Measurements from ENCODE around the gene LPAR2.
"Not testable (repeated sequence)": the region's sequence is repeated elsewhere in the genome, so short reads cannot be mapped to it uniquely, and the experiment has no call there.

LPAR2 gene

DNA sequence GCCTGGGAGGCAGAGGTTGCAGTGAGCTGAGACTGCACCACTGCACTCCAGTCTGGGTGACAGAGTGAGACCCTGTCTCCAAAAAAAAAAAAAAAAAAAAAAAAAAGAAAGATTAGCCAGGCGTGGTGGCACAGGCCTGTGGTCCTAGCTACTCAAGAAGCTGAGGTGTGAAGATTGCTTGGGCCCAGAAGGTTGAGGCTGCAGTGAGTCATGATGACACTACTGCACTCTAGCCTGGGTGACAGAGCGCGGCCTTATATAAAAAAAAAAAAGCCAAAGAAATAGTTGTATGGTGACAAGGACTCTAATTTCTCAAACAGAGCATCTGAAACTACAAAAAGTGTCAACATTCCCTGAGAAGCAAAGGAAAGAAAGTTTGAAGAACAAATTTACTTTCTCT, 12.9 kb downstream of the LPAR2 start:
- Histone ChIP-seq H3K36me3 (ENCODE audit: insufficient read depth, low read length) (no peaks in the 10 kb centered on the region), H3K9me3 (ENCODE audit: low read length) (no peaks in the 10 kb centered on the region), H3K4me3 (ENCODE audit: low read length) (no peak overlapping the region), H3K4me1 (ENCODE audit: insufficient read depth, low read length) (peaks cover 5% of the 10 kb centered on the region), H2AFZ (ENCODE audit: low read depth, low read length) (no peak overlapping the region), H3K27me3 (ENCODE audit: insufficient read depth, low read length) (no peaks in the 10 kb centered on the region)

GRCh38 chr19:19613506-19613905, 14.5 kb downstream of the LPAR2 start:
- Histone ChIP-seq H3K4me1 (ENCODE audit: insufficient read depth, low read length) (peaks cover 5% of the 10 kb centered on the region), H2AFZ (ENCODE audit: low read depth, low read length) (no peak overlapping the region)

GRCh38 chr19:19610376-19611202, 17.4 kb downstream of the LPAR2 start:
- H3K27me3 ChIP-seq (ENCODE audit: insufficient read depth, low read length), result no peaks in the 10 kb centered on the region
- H3K9me3 ChIP-seq (ENCODE audit: low read length), result no peaks in the 10 kb centered on the region
- H3K4me3 ChIP-seq (ENCODE audit: low read length), result no peak overlapping the region
- peaks cover 5% of the 10 kb centered on the region for H3K36me3 ChIP-seq (ENCODE audit: insufficient read depth, low read length)
- peaks cover 3% of the 10 kb centered on the region for H3K4me1 ChIP-seq (ENCODE audit: insufficient read depth, low read length)
- no peak overlapping the region for H2AFZ ChIP-seq (ENCODE audit: low read depth, low read length)

More at GRCh38 chr19:19613506-19613905, 14.5 kb downstream of the LPAR2 start:
- no peaks in the 10 kb centered on the region for H3K27me3 ChIP-seq (ENCODE audit: insufficient read depth, low read length)
- H3K9me3 ChIP-seq (ENCODE audit: low read length), result no peaks in the 10 kb centered on the region
- peaks cover 3% of the 10 kb centered on the region for H3K36me3 ChIP-seq (ENCODE audit: insufficient read depth, low read length)
- no peak overlapping the region for H3K4me3 ChIP-seq (ENCODE audit: low read length)

DNA sequence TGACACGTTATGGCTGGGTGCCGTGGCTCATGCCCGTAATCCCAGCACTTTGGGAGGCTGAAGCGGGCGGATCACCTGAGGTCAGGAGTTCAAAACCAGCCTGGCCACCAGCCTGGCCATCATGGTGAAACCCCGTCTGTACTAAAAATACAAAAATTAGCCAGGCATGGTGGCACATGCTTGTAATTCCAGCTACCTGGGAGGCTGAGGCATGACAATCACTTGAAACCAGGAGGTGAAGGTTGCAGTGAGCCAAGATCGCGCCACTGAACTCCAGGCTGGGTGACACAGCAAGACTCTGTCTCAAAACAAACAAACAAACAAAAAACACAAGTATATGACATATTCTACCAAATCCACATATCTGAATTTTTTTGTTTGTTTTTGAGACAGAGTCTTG, 21.3 kb downstream of the LPAR2 start:
- H2AFZ ChIP-seq (ENCODE audit: low read depth, low read length); H3K9me3 ChIP-seq (ENCODE audit: low read length); H3K36me3 ChIP-seq (ENCODE audit: insufficient read depth, low read length); H3K4me1 ChIP-seq (ENCODE audit: insufficient read depth, low read length); H3K27me3 ChIP-seq (ENCODE audit: insufficient read depth, low read length); H3K4me3 ChIP-seq (ENCODE audit: low read length): not testable (repeated sequence)

GRCh38 chr19:19606021-19606420, 22.0 kb downstream of the LPAR2 start:
- Histone ChIP-seq H2AFZ (ENCODE audit: low read depth, low read length) (no peak overlapping the region), H3K4me3 (ENCODE audit: low read length) (no peak overlapping the region), H3K9me3 (ENCODE audit: low read length) (no peaks in the 10 kb centered on the region), H3K27me3 (ENCODE audit: insufficient read depth, low read length) (no peaks in the 10 kb centered on the region), H3K4me1 (ENCODE audit: insufficient read depth, low read length) (peaks cover 4% of the 10 kb centered on the region), H3K36me3 (ENCODE audit: insufficient read depth, low read length) (peaks cover 5% of the 10 kb centered on the region)

- Histone ChIP-seq H2AFZ (ENCODE audit: low read depth, low read length) (no peak overlapping the region), H3K36me3 (ENCODE audit: insufficient read depth, low read length) (peaks cover 3% of the 10 kb centered on the region), H3K27me3 (ENCODE audit: insufficient read depth, low read length) (no peaks in the 10 kb centered on the region), H3K4me1 (ENCODE audit: insufficient read depth, low read length) (peaks cover 4% of the 10 kb centered on the region), H3K9me3 (ENCODE audit: low read length) (no peaks in the 10 kb centered on the region), H3K4me3 (ENCODE audit: low read length) (no peak overlapping the region)
These were observed 25.2 kb downstream of the LPAR2 start for GRCh38 chr19:19602713-19603324.

DNA sequence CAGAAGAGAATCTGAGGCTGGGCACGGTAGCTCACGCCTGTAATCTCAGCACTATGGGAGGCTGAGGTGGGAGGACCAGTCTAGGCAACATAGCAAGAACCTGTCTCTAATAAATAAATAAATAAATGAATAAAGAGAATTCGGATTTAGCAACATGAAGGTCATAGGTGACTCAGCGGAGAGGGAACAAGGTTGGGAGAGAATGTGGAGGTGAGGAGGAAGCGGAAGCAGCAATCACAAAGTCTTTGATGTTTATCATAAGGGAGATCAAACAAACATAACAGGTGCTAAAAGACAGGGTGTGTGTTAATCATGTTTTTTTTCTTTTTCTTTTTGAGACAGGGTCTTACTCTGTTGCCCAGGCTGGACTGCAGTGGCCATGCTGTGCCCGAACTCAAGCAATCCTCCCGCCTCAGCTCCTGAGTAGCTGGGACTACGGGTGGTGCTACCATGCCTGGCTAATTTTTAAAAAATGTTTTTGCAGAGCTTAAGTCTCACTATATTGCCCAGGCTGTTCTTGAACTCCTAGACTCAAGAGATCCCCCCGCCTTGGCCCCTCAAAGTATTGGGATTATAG, 25.8 kb downstream of the LPAR2 start:
- Histone ChIP-seq H3K27me3 (ENCODE audit: insufficient read depth, low read length) (no peaks in the 10 kb centered on the region), H3K36me3 (ENCODE audit: insufficient read depth, low read length) (peaks cover 9% of the 10 kb centered on the region), H3K9me3 (ENCODE audit: low read length) (no peaks in the 10 kb centered on the region), H3K4me1 (ENCODE audit: insufficient read depth, low read length) (peaks cover 4% of the 10 kb centered on the region), H3K4me3 (ENCODE audit: low read length) (no peak overlapping the region), H2AFZ (ENCODE audit: low read depth, low read length) (no peak overlapping the region)

DNA sequence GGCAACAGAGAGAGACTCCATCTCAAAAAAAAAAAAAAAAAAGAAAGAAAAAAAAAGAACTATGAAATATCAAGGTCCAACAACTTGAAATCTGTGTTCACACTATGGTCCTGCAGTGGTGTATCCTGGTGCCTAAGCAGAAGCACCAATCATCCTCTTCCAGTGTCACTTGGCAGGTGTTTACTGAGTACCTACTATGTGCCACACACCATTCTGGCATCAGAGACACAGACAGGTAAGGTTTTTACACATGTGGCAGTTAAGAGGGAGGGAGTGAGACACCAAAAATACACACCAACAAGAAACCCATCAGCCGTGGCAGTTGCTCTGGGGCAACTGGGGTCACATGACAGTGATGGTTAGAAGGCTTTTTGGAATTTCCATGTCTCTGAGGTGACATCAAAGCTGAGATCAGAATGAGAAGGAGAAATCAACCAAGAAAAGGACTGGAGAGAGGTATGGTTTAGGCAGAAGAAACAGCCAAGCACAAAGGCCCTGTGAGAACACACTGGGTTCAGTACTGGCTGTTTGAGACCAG, 27.2 kb downstream of the LPAR2 start:
- no peaks in the 10 kb centered on the region for H3K9me3 ChIP-seq (ENCODE audit: low read length)

GRCh38 chr19:19598728-19599451, 29.1 kb downstream of the LPAR2 start:
- not testable (repeated sequence) for H3K9me3 ChIP-seq (ENCODE audit: low read length); H2AFZ ChIP-seq (ENCODE audit: low read depth, low read length); H3K27me3 ChIP-seq (ENCODE audit: insufficient read depth, low read length); H3K4me1 ChIP-seq (ENCODE audit: insufficient read depth, low read length); H3K4me3 ChIP-seq (ENCODE audit: low read length)
- H3K36me3 ChIP-seq (ENCODE audit: insufficient read depth, low read length), result peaks cover 15% of the 10 kb centered on the region

More for the DNA sequence above, 27.2 kb downstream of the LPAR2 start:
- H3K36me3 ChIP-seq (ENCODE audit: insufficient read depth, low read length), result peaks cover 10% of the 10 kb centered on the region
- H2AFZ ChIP-seq (ENCODE audit: low read depth, low read length), result no peak overlapping the region
- peaks cover 4% of the 10 kb centered on the region for H3K4me1 ChIP-seq (ENCODE audit: insufficient read depth, low read length)
- no peak overlapping the region for H3K4me3 ChIP-seq (ENCODE audit: low read length)
- H3K27me3 ChIP-seq (ENCODE audit: insufficient read depth, low read length), result no peaks in the 10 kb centered on the region

GRCh38 chr19:19597809-19598306, 30.2 kb downstream of the LPAR2 start:
- H2AFZ ChIP-seq (ENCODE audit: low read depth, low read length), result no peak overlapping the region
- peaks cover 8% of the 10 kb centered on the region for H3K9me3 ChIP-seq (ENCODE audit: low read length)
- H3K27me3 ChIP-seq (ENCODE audit: insufficient read depth, low read length), result no peaks in the 10 kb centered on the region
- H3K36me3 ChIP-seq (ENCODE audit: insufficient read depth, low read length), result peaks cover 21% of the 10 kb centered on the region
- H3K4me1 ChIP-seq (ENCODE audit: insufficient read depth, low read length), result peaks cover 4% of the 10 kb centered on the region
- H3K4me3 ChIP-seq (ENCODE audit: low read length), result no peak overlapping the region

- peaks cover 8% of the 10 kb centered on the region for H3K9me3 ChIP-seq (ENCODE audit: low read length)
- H3K4me3 ChIP-seq (ENCODE audit: low read length), result no peak overlapping the region
These were observed 32.8 kb downstream of the LPAR2 start for GRCh38 chr19:19595171-19595701.

GRCh38 chr19:19594381-19594780, 33.6 kb downstream of the LPAR2 start:
- peaks cover 8% of the 10 kb centered on the region for H3K4me1 ChIP-seq (ENCODE audit: insufficient read depth, low read length)
- H3K36me3 ChIP-seq (ENCODE audit: insufficient read depth, low read length), result peaks cover 29% of the 10 kb centered on the region
- H3K9me3 ChIP-seq (ENCODE audit: low read length), result peaks cover 8% of the 10 kb centered on the region
- H3K4me3 ChIP-seq (ENCODE audit: low read length), result no peak overlapping the region
- H2AFZ ChIP-seq (ENCODE audit: low read depth, low read length), result no peak overlapping the region
- no peaks in the 10 kb centered on the region for H3K27me3 ChIP-seq (ENCODE audit: insufficient read depth, low read length)

More at GRCh38 chr19:19595171-19595701, 32.8 kb downstream of the LPAR2 start:
- peaks cover 8% of the 10 kb centered on the region for H3K4me1 ChIP-seq (ENCODE audit: insufficient read depth, low read length)
- H3K27me3 ChIP-seq (ENCODE audit: insufficient read depth, low read length), result no peaks in the 10 kb centered on the region
- H3K36me3 ChIP-seq (ENCODE audit: insufficient read depth, low read length), result peaks cover 29% of the 10 kb centered on the region
- H2AFZ ChIP-seq (ENCODE audit: low read depth, low read length), result no peak overlapping the region

All from neuron (in vitro differentiated cells).